OCI-LY7 (cell line): ENCODE results near the gene TMEM183A.

Source experiments
- CTCF ChIP-seq: fragments of 200-600 bp; sonication (generic); conservative IDR thresholded peaks from 2 replicates; pipeline ENCODE4 v1.5.1; 2014; ENCODE audit warnings: mild to moderate bottlenecking, antibody characterized with exemption, low read length, moderate library complexity, mixed read lengths
- EZH2phosphoT487 ChIP-seq: fragments of 200-600 bp; sonication (generic); IDR thresholded peaks from 2 replicates; pipeline ENCODE4 v1.6.1; 2018; ENCODE audit warnings: low read depth, borderline replicate concordance, mild to moderate bottlenecking, mixed run types, antibody characterized with exemption, low read length, moderate library complexity, mixed read lengths

- TF ChIP-seq CTCF: no peak
- TF ChIP-seq EZH2phosphoT487: no peak
Observed at GRCh38 chr1:203069030-203069747, 62.0 kb downstream of the TMEM183A start.
